CD14-positive monocyte (primary cell): Measurements from ENCODE around the gene SOCS1. TPM values are rescaled to one million over a fixed set of nuclear protein-coding genes. Genes with fewer than 3 reads are reported as not detected.

Experiments used
- DNase-seq, 3 donors: peaks; one replicate each; pipeline ENCODE4 v3.0.0-alpha.2; 2011 to 2022
- H2AFZ ChIP-seq: 2 replicates; pipeline ENCODE4 v1.6.0; 2012; ENCODE audit warnings: mild to moderate bottlenecking, low read depth, low read length, inconsistent platforms; ENCODE audit not compliant: insufficient read depth, poor library complexity, severe bottlenecking
- H3K27ac ChIP-seq, 2 donors: 1 replicate in 1 of 2; 2 replicates in 1 of 2; pipeline ENCODE4 v1.5.1; 2012 to 2013; ENCODE audit warnings: low read length in 2 of 2, control low read depth in 1 of 2, inconsistent platforms in 1 of 2, low read depth in 1 of 2, mild to moderate bottlenecking in 1 of 2
- H3K27me3 ChIP-seq, 2 donors: one replicate each; pipeline versions ENCODE4 v1.6.0 to v1.6.1; 2011 to 2013; ENCODE audit warnings: low read length in 2 of 2; ENCODE audit not compliant: control insufficient read depth in 2 of 2, insufficient read depth in 2 of 2
- H3K36me3 ChIP-seq, 2 donors: replicated peaks in 1 of 2; 1 replicate in 1 of 2; 2 replicates in 1 of 2; pipeline versions ENCODE4 v1.5.1 to v1.6.1; 2012 to 2013; ENCODE audit warnings: low read length in 2 of 2, control low read depth in 1 of 2, inconsistent platforms in 1 of 2, mild to moderate bottlenecking in 1 of 2; ENCODE audit not compliant: insufficient read depth in 2 of 2, control insufficient read depth in 1 of 2
- H3K4me1 ChIP-seq, 2 donors: 1 replicate in 1 of 2; 2 replicates in 1 of 2; pipeline versions ENCODE4 v1.5.1 to v1.6.1; 2012 to 2013; ENCODE audit warnings: low read length in 2 of 2, control low read depth in 1 of 2, inconsistent platforms in 1 of 2, mild to moderate bottlenecking in 1 of 2, moderate library complexity in 1 of 2; ENCODE audit not compliant: insufficient read depth in 2 of 2, control insufficient read depth in 1 of 2
- H3K4me2 ChIP-seq: replicated peaks from 2 replicates; pipeline ENCODE3; 2012; ENCODE audit warnings: low read length, moderate library complexity, mild to moderate bottlenecking; ENCODE audit not compliant: poor library complexity, severe bottlenecking; ENCODE audit errors: extremely low read depth
- H3K4me3 ChIP-seq, 3 experiments: fragments of 200-600 bp in 1 of 3; sonication (generic) in 1 of 3; replicated peaks in 1 of 3; 1 replicate in 2 of 3; 2 replicates in 1 of 3; pipeline ENCODE4 v1.5.1; 2011 to 2013; ENCODE audit warnings: low read length in 3 of 3, mild to moderate bottlenecking in 3 of 3, control low read depth in 2 of 3, low read depth in 2 of 3, inconsistent platforms in 1 of 3, moderate library complexity in 1 of 3
- H3K79me2 ChIP-seq: 2 replicates; pipeline ENCODE4 v1.6.0; 2012; ENCODE audit warnings: mild to moderate bottlenecking, control low read depth, inconsistent platforms, low read length, moderate library complexity; ENCODE audit not compliant: insufficient read depth
- H3K9ac ChIP-seq: 2 replicates; pipeline ENCODE4 v1.6.0; 2017; ENCODE audit warnings: low read length, mild to moderate bottlenecking; ENCODE audit not compliant: insufficient read depth, poor library complexity, severe bottlenecking
- H3K9me3 ChIP-seq, 2 donors: replicated peaks in 1 of 2; 1 replicate in 1 of 2; 2 replicates in 1 of 2; pipeline versions ENCODE4 v1.5.1 to v1.6.1; 2012 to 2013; ENCODE audit warnings: low read length in 2 of 2, control low read depth in 1 of 2; ENCODE audit not compliant: control insufficient read depth in 1 of 2, insufficient read depth in 1 of 2
- H4K20me1 ChIP-seq: 2 replicates; pipeline ENCODE4 v1.6.0; 2012; ENCODE audit warnings: mild to moderate bottlenecking, low read length, control low read depth, moderate library complexity; ENCODE audit not compliant: insufficient read depth
- H3K27ac Mint-ChIP-seq, 7 donors: one replicate each; pipeline ENCODE4 v1.8.0; 2020; ENCODE audit warnings: mild to moderate bottlenecking in 7 of 7, mixed read lengths in 7 of 7, moderate library complexity in 6 of 7, inconsistent platforms in 2 of 7
- H3K27me3 Mint-ChIP-seq, 3 donors: one replicate each; pipeline ENCODE4 v1.8.0; 2021 to 2022; ENCODE audit warnings: low read depth in 3 of 3, mild to moderate bottlenecking in 3 of 3, mixed read lengths in 3 of 3, moderate library complexity in 3 of 3, inconsistent platforms in 1 of 3
- H3K36me3 Mint-ChIP-seq, 2 donors: one replicate each; pipeline ENCODE4 v1.8.0; 2020; ENCODE audit warnings: mixed read lengths in 2 of 2, inconsistent platforms in 1 of 2, mild to moderate bottlenecking in 1 of 2
- H3K4me1 Mint-ChIP-seq: one replicate; pipeline ENCODE4 v1.8.0; 2020; ENCODE audit warnings: mild to moderate bottlenecking, mixed read lengths
- H3K4me3 Mint-ChIP-seq, 2 donors: one replicate each; pipeline ENCODE4 v1.8.0; 2020; ENCODE audit warnings: mild to moderate bottlenecking in 2 of 2, mixed read lengths in 2 of 2, moderate library complexity in 1 of 2
- H3K9me3 Mint-ChIP-seq, 7 donors: one replicate each; pipeline ENCODE4 v1.8.0; 2020 to 2022; ENCODE audit warnings: mixed read lengths in 7 of 7, mild to moderate bottlenecking in 6 of 7, moderate library complexity in 6 of 7, inconsistent platforms in 2 of 7
- WGBS: methylation state at CpG from one replicate; pipeline ENCODE4 v1.1.5; 2013; ENCODE audit warnings: missing lambda C conversion rate; ENCODE audit not compliant: insufficient coverage; 5-methylcytosine and 5-hydroxymethylcytosine counted together
- intact Hi-C, 2 donors: fragments of 100-400 bp; cut with micrococcal nuclease; formaldehyde crosslinking; loops; one replicate each; pipeline versions ENCODE4 v1.15.0 to v1.15.1; 2023
- polyA plus RNA-seq, 3 donors: library from polyadenylated mRNA; depleted of rRNA in 1 of 3; unstranded in 2 of 3; stranded (reverse) in 1 of 3; fragments of 300-500 nt in 2 of 3; fragments of >200 nt in 1 of 3; fragmentation: Illumina TruSeq in 2 of 3; gene quantifications; 1 replicate in 2 of 3; 2 replicates in 1 of 3; pipeline ENCODE4 v1.2.3, GENCODE V29; 2012 to 2021
- TF ChIP-seq, protein P1 (sequence below): fragments of 200-600 bp; IDR thresholded peaks from one replicate; pipeline ENCODE4 v1.8.0; 2022; ENCODE audit warnings: antibody characterized with exemption, mild to moderate bottlenecking

Gene SOCS1
- polyA plus RNA-seq, 3 donors, result 0.13 to 2.3 (median 0.35) TPM

DNA sequence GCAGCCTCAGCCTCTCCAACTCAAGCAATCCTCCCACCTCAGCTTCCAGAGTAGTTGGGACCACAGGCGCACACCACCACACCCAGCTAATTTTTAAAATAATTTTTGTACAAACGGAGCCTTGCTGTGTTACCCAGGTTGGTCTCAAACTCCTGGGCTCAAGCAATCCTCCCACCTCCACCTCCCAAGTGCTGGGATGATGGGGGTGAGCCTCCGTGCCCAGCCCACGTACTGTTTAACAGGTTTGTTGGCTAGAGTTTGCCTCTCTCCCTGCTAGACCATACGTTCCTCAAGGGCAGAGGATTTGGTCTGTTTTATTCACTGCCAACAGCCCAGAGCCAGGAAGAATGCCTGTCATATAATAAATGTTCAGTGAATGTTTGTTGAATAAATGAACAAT lies 26.6 kb downstream of the SOCS1 start:
- no peak overlapping the region for H3K4me3 ChIP-seq
- Mint-ChIP-seq H3K36me3 (no peaks in the 10 kb centered on the region), H3K4me1 (peaks cover 39% of the 10 kb centered on the region), H3K9me3 (no peaks in the 10 kb centered on the region), H3K27me3 (peaks cover 4 to 15% (median 6%) of the 10 kb centered on the region in 3 donors), H3K27ac (no peak overlapping the region), H3K4me3 (no peak overlapping the region)
- no peaks in the 10 kb centered on the region for H4K20me1 ChIP-seq
- DNase-seq, result no peak
- H3K36me3 ChIP-seq, result no peaks in the 10 kb centered on the region
- TF ChIP-seq, protein P1, sequence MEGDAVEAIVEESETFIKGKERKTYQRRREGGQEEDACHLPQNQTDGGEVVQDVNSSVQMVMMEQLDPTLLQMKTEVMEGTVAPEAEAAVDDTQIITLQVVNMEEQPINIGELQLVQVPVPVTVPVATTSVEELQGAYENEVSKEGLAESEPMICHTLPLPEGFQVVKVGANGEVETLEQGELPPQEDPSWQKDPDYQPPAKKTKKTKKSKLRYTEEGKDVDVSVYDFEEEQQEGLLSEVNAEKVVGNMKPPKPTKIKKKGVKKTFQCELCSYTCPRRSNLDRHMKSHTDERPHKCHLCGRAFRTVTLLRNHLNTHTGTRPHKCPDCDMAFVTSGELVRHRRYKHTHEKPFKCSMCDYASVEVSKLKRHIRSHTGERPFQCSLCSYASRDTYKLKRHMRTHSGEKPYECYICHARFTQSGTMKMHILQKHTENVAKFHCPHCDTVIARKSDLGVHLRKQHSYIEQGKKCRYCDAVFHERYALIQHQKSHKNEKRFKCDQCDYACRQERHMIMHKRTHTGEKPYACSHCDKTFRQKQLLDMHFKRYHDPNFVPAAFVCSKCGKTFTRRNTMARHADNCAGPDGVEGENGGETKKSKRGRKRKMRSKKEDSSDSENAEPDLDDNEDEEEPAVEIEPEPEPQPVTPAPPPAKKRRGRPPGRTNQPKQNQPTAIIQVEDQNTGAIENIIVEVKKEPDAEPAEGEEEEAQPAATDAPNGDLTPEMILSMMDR, result no peak
- peaks cover 29 to 36% of the 10 kb centered on the region in 2 donors for H3K4me1 ChIP-seq
- intact Hi-C loops, result no loop called here
- no peak overlapping the region for H3K9ac ChIP-seq
- no peaks in the 10 kb centered on the region for H3K79me2 ChIP-seq
- no peaks in the 10 kb centered on the region for H3K9me3 ChIP-seq
- H3K4me2 ChIP-seq, result no peak overlapping the region
- no CpG with 5 or more reads among the region's 5 CpGs for WGBS
- H3K27me3 ChIP-seq, result no peaks in the 10 kb centered on the region
- H3K27ac ChIP-seq, result no peak overlapping the region
- no peak overlapping the region for H2AFZ ChIP-seq

DNA sequence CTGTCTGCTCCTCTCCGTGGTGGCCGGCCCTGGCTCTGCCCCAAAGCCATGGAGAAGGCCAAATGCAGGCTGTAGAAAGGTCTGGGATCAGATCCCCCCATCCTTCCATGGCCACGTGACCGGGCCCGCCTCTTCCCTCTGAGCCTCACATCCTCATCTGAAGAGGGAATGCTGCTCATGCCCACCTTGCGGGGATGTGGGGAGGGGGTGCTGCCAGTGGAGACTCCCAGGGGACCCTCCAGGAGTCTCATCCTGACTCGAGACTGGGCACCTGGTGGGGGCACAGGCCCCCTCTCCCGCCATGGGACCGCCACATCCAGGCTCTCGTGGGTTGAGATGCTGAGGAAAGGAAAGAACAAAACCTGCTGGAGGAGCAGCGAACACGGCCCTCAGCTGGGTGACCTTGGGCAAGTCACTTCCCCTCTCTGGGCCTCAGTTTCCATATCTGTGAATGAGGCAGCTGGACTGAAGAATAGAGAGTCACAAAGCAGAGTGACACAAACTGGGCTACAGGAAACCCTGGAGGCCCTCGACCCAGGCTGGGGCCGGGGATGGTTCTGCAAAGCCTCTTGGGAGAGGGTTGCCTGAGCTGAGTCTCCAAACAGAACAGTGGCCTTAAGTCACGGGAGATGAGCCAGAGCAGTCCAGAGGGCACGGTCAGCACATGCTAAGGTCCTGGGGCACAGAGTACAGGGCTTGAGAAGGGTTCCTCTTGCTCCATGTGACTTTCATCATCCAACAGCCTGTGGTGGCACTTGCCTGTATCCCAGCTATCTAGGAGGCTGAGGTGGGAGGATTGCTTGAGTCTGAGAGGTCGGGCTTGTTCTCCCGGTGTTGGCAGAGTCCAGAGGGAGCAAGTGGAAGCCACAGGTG lies 30.1 kb downstream of the SOCS1 start:
- Mint-ChIP-seq H3K4me3 (peak overlapping the region; percentile 65 to 71), H3K4me1 (peaks cover 23% of the 10 kb centered on the region), H3K36me3 (no peaks in the 10 kb centered on the region), H3K27me3 (peaks cover 4 to 5% (median 5%) of the 10 kb centered on the region in 3 donors), H3K9me3 (peaks cover 0 to 3% (median 0%) of the 10 kb centered on the region in 7 donors), H3K27ac (peak overlapping the region in 1 of 7 donors; percentile 26)
- DNase-seq, result no peak
- no peaks in the 10 kb centered on the region for H3K36me3 ChIP-seq
- H2AFZ ChIP-seq, result peak overlapping the region; percentile 53
- peak overlapping the region; percentile 56 for H3K4me2 ChIP-seq
- H3K79me2 ChIP-seq, result no peaks in the 10 kb centered on the region
- no peak overlapping the region for H3K27ac ChIP-seq
- H4K20me1 ChIP-seq, result no peaks in the 10 kb centered on the region
- TF ChIP-seq, protein P1, result no peak
- H3K9me3 ChIP-seq, result no peaks in the 10 kb centered on the region
- H3K4me3 ChIP-seq, result peak overlapping the region in 1 of 3 experiments; percentile 61
- intact Hi-C loops, result no loop called here
- peaks cover 19 to 29% of the 10 kb centered on the region in 2 donors for H3K4me1 ChIP-seq
- no peaks in the 10 kb centered on the region for H3K27me3 ChIP-seq
- 67% methylated on average over 8 of the region's 18 CpGs for WGBS
- peak overlapping the region; percentile 17 for H3K9ac ChIP-seq
